Nephron progenitor cell (in vitro differentiated cells): Measurements from ENCODE around the gene C6.

Experiments used
- DNase-seq: peaks from one replicate; pipeline ENCODE4 v3.0.0; 2021
- H3K27ac Mint-ChIP-seq: 2 replicates; pipeline ENCODE4 v1.8.0; 2021; ENCODE audit warnings: mild to moderate bottlenecking, moderate library complexity, mixed read lengths
- H3K27me3 Mint-ChIP-seq: 2 replicates; pipeline ENCODE4 v1.8.0; 2021; ENCODE audit warnings: mild to moderate bottlenecking, low read depth, mixed read lengths; ENCODE audit not compliant: poor library complexity
- H3K36me3 Mint-ChIP-seq: 2 replicates; pipeline ENCODE4 v1.8.0; 2021; ENCODE audit warnings: low read depth, mixed read lengths
- H3K4me1 Mint-ChIP-seq: 2 replicates; pipeline ENCODE4 v1.8.0; 2021; ENCODE audit warnings: mixed read lengths
- H3K4me3 Mint-ChIP-seq: 2 replicates; pipeline ENCODE4 v1.8.0; 2021; ENCODE audit warnings: mild to moderate bottlenecking, moderate library complexity, mixed read lengths
- H3K9me3 Mint-ChIP-seq: 2 replicates; pipeline ENCODE4 v1.8.0; 2021; ENCODE audit warnings: mild to moderate bottlenecking, moderate library complexity, mixed read lengths
- CTCF ChIP-seq: fragments of 200-600 bp; sonication (generic); IDR thresholded peaks from 2 replicates; pipeline ENCODE4 v1.5.0; 2021; ENCODE audit warnings: antibody characterized with exemption

C6 gene

DNA sequence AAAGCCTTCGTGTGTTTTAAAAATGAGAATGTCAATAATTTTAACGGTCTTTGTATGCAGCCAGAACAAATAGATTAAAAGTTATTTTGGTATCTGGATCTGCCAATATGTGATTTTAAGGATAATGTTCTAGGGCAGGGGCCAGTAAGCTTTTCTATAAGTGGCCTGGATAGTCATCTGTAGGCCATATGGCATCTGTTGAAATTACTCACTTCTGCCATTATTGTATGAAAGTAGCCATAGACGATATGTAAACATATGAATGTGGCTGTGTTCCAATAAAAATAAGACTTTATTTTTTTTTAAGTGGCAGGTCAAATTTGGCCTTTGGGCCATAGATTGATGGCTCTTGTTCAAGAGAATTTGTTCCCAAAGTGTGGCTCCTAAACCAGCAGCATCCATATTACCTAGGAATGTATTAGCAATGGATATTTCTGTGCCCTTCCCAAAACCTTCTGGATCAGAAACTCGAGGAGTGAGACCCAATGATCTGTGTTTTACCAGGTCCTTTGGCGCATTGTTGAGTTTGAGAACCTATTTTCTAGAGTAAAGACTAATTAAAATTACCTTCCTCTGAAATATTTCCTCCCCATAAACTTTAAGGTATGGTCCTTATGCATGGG, 55.9 kb downstream of the C6 start:
- H3K36me3 Mint-ChIP-seq, result no peaks in the 10 kb centered on the region
- no peaks in the 10 kb centered on the region for H3K27me3 Mint-ChIP-seq
- no peaks in the 10 kb centered on the region for H3K4me1 Mint-ChIP-seq
- TF ChIP-seq CTCF, result no peak
- DNase-seq, result no peak
- no peak overlapping the region for H3K4me3 Mint-ChIP-seq
- no peaks in the 10 kb centered on the region for H3K9me3 Mint-ChIP-seq
- H3K27ac Mint-ChIP-seq, result no peak overlapping the region

- no peaks in the 10 kb centered on the region for H3K9me3 Mint-ChIP-seq
Measured at GRCh38 chr5:41156739-41157138, 56.6 kb downstream of the C6 start.

GRCh38 chr5:41154491-41154890, 58.8 kb downstream of the C6 start:
- no peak overlapping the region for H3K27ac Mint-ChIP-seq
- no peaks in the 10 kb centered on the region for H3K4me1 Mint-ChIP-seq
- H3K27me3 Mint-ChIP-seq, result peaks cover 4% of the 10 kb centered on the region
- no peak for DNase-seq
- no peaks in the 10 kb centered on the region for H3K36me3 Mint-ChIP-seq
- TF ChIP-seq CTCF, result no peak
- H3K4me3 Mint-ChIP-seq, result no peak overlapping the region
- H3K9me3 Mint-ChIP-seq, result no peaks in the 10 kb centered on the region

More at GRCh38 chr5:41156739-41157138, 56.6 kb downstream of the C6 start:
- TF ChIP-seq CTCF, result no peak
- H3K4me3 Mint-ChIP-seq, result no peak overlapping the region
- H3K27me3 Mint-ChIP-seq, result no peaks in the 10 kb centered on the region
- H3K4me1 Mint-ChIP-seq, result no peaks in the 10 kb centered on the region
- H3K36me3 Mint-ChIP-seq, result no peaks in the 10 kb centered on the region
- H3K27ac Mint-ChIP-seq, result no peak overlapping the region
- no peak for DNase-seq

DNA sequence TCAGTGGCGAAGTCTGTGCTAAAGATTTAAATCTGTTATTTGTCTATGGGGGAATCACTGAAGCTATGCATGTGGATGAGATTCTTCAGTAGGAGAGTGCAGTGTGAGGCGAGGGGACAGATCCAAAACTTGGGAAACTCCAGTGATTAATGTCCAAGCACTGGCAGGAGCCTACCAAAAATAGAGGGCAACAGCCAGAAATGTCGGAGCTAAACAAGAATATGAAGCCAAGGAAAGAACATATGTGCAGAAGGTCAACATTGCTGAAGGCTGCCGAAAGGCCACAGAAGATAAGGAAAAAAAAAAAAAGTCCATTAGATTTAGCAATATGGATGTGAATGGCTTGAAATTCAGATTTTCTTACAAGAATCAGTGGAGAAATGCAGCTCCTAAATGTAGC, 61.8 kb downstream of the C6 start:
- H3K4me1 Mint-ChIP-seq, result no peaks in the 10 kb centered on the region

DNA sequence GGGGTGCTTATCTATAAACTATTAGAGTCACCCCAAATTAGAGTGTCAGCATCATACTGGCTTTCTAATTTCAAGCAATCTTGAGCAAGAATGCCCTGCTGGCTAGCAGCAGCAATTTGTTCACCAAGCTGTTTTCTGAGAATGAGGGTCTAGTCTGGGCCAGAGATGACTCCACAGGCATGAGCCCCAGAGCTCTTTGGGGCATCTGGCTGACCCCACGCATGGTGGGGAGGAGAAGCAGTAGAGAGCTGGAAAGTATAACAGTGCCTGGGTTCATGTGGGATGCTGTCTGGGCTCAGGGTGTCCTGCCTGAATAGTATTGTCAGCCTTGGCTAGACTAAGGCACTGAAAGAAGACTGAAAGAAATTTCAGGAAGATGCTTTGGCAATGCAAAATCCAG, 64.9 kb downstream of the C6 start:
- no peaks in the 10 kb centered on the region for H3K9me3 Mint-ChIP-seq
- no peaks in the 10 kb centered on the region for H3K36me3 Mint-ChIP-seq
- no peak for TF ChIP-seq CTCF
- H3K27ac Mint-ChIP-seq, result no peak overlapping the region
- no peak for DNase-seq
- H3K4me3 Mint-ChIP-seq, result no peak overlapping the region
- H3K27me3 Mint-ChIP-seq, result peaks cover 4% of the 10 kb centered on the region
- H3K4me1 Mint-ChIP-seq, result no peaks in the 10 kb centered on the region

More for the DNA sequence above, 61.8 kb downstream of the C6 start:
- no peak overlapping the region for H3K27ac Mint-ChIP-seq
- no peak overlapping the region for H3K4me3 Mint-ChIP-seq
- no peaks in the 10 kb centered on the region for H3K9me3 Mint-ChIP-seq
- H3K27me3 Mint-ChIP-seq, result peaks cover 4% of the 10 kb centered on the region
- DNase-seq, result no peak
- TF ChIP-seq CTCF, result no peak
- H3K36me3 Mint-ChIP-seq, result no peaks in the 10 kb centered on the region

- Mint-ChIP-seq H3K4me1 (no peaks in the 10 kb centered on the region), H3K4me3 (no peak overlapping the region), H3K36me3 (no peaks in the 10 kb centered on the region), H3K27me3 (no peaks in the 10 kb centered on the region), H3K9me3 (no peaks in the 10 kb centered on the region), H3K27ac (no peak overlapping the region)
- no peak for DNase-seq
- TF ChIP-seq CTCF, result no peak
Measured at GRCh38 chr5:41145306-41145705, 68.0 kb downstream of the C6 start.
